Trophoblast cell (in vitro differentiated cells and primary cell): ENCODE data around the gene PCSK6.
A peak's percentile ranks its signal among the peaks of the same experiment; 100 is the strongest.

ENCODE experiments used
- DNase-seq, 2 donors: peaks; one replicate each; pipeline ENCODE4 v3.0.0-alpha.2; 2016
- H2AFZ ChIP-seq: 2 replicates; pipeline ENCODE4 v1.6.1; 2013; ENCODE audit warnings: low read length, moderate library complexity, mild to moderate bottlenecking; ENCODE audit not compliant: insufficient read depth, poor library complexity
- H2AK5ac ChIP-seq: 2 replicates; pipeline ENCODE4 v1.6.1; 2013; ENCODE audit warnings: mild to moderate bottlenecking, low read length
- H2BK120ac ChIP-seq: 2 replicates; pipeline ENCODE4 v1.6.1; 2013; ENCODE audit warnings: low read length, mild to moderate bottlenecking, moderate library complexity; ENCODE audit not compliant: insufficient read depth, poor library complexity
- H2BK12ac ChIP-seq: 2 replicates; pipeline ENCODE4 v1.6.1; 2013; ENCODE audit warnings: mild to moderate bottlenecking, low read length, moderate library complexity
- H2BK5ac ChIP-seq: 2 replicates; pipeline ENCODE4 v1.6.1; 2013; ENCODE audit warnings: low read length, low read depth, moderate library complexity, mild to moderate bottlenecking; ENCODE audit not compliant: poor library complexity
- H3K14ac ChIP-seq: 2 replicates; pipeline ENCODE4 v1.6.1; 2013; ENCODE audit warnings: mild to moderate bottlenecking, low read length
- H3K18ac ChIP-seq: 2 replicates; pipeline ENCODE4 v1.6.1; 2013; ENCODE audit warnings: mild to moderate bottlenecking, low read length
- H3K23ac ChIP-seq: 2 replicates; pipeline ENCODE4 v1.6.1; 2013; ENCODE audit warnings: low read length
- H3K27ac ChIP-seq: 2 replicates; pipeline ENCODE4 v1.5.1; 2013; ENCODE audit warnings: low read depth, mild to moderate bottlenecking, inconsistent platforms, low read length, moderate library complexity
- H3K27me3 ChIP-seq: 2 replicates; pipeline ENCODE4 v1.6.1; 2013; ENCODE audit warnings: inconsistent platforms, mild to moderate bottlenecking, low read length, moderate library complexity; ENCODE audit not compliant: insufficient read depth
- H3K36me3 ChIP-seq, 2 experiments: 1 replicate in 1 of 2; 2 replicates in 1 of 2; pipeline ENCODE4 v1.6.1; 2013; ENCODE audit warnings: low read length in 2 of 2, mild to moderate bottlenecking in 2 of 2, moderate library complexity in 1 of 2; ENCODE audit not compliant: insufficient read depth in 2 of 2, control insufficient read depth in 1 of 2
- H3K4ac ChIP-seq: 2 replicates; pipeline ENCODE4 v1.6.1; 2013; ENCODE audit warnings: low read depth, mild to moderate bottlenecking, low read length, moderate library complexity
- H3K4me1 ChIP-seq, 2 experiments: 1 replicate in 1 of 2; 2 replicates in 1 of 2; pipeline ENCODE4 v1.6.1; 2013; ENCODE audit warnings: low read length in 2 of 2, mild to moderate bottlenecking in 2 of 2, moderate library complexity in 1 of 2; ENCODE audit not compliant: insufficient read depth in 2 of 2, control insufficient read depth in 1 of 2
- H3K4me2 ChIP-seq: 2 replicates; pipeline ENCODE4 v1.6.1; 2013; ENCODE audit warnings: inconsistent platforms, mild to moderate bottlenecking, low read length, moderate library complexity
- H3K4me3 ChIP-seq: 2 replicates; pipeline ENCODE4 v1.5.1; 2013; ENCODE audit warnings: mild to moderate bottlenecking, low read depth, low read length, inconsistent platforms
- H3K79me1 ChIP-seq: one replicate; pipeline ENCODE4 v1.6.1; 2013; ENCODE audit warnings: low read length
- H3K79me2 ChIP-seq: 2 replicates; pipeline ENCODE4 v1.6.1; 2013; ENCODE audit warnings: low read length, mild to moderate bottlenecking; ENCODE audit not compliant: control insufficient read depth, insufficient read depth, poor library complexity
- H3K9ac ChIP-seq: 2 replicates; pipeline ENCODE4 v1.6.1; 2013; ENCODE audit warnings: mild to moderate bottlenecking, low read length
- H3K9me3 ChIP-seq: 2 replicates; pipeline ENCODE4 v1.6.1; 2013; ENCODE audit warnings: low read depth, mild to moderate bottlenecking, control low read depth, inconsistent platforms, low read length; ENCODE audit not compliant: insufficient read depth
- H4K12ac ChIP-seq: 2 replicates; pipeline ENCODE4 v1.6.1; 2013; ENCODE audit warnings: low read depth, mild to moderate bottlenecking, low read length, moderate library complexity
- H4K8ac ChIP-seq: 2 replicates; pipeline ENCODE4 v1.6.1; 2013; ENCODE audit warnings: low read depth, mild to moderate bottlenecking, low read length, moderate library complexity
- H4K91ac ChIP-seq: one replicate; pipeline ENCODE4 v1.6.1; 2013; ENCODE audit warnings: low read depth, mild to moderate bottlenecking, low read length, moderate library complexity
- WGBS: extraction: QIAGEN DNeasy Blood & Tissue Kit; methylation state at CpG from one replicate; pipeline ENCODE4 v1.1.7; 2013; ENCODE audit warnings: missing lambda C conversion rate; ENCODE audit not compliant: insufficient read length, insufficient coverage; ENCODE audit errors: extremely low coverage; 5-methylcytosine and 5-hydroxymethylcytosine counted together

Gene PCSK6

GRCh38 chr15:101307048-101307896 lies 182.2 kb downstream of the PCSK6 start:
- Histone ChIP-seq H3K36me3 (no peaks in the 10 kb centered on the region), H2BK12ac (no peak overlapping the region), H3K4me2 (no peak overlapping the region), H3K23ac (no peak overlapping the region), H3K14ac (no peak overlapping the region), H2AK5ac (no peak overlapping the region), H3K4ac (no peak overlapping the region), H3K9me3 (no peaks in the 10 kb centered on the region), H3K27ac (no peak overlapping the region), H2BK5ac (no peak overlapping the region), H4K8ac (no peak overlapping the region), H3K79me1 (no peaks in the 10 kb centered on the region), H3K27me3 (no peaks in the 10 kb centered on the region), H4K12ac (no peak overlapping the region), H3K18ac (no peak overlapping the region), H4K91ac (no peak overlapping the region), H3K9ac (no peak overlapping the region), H3K4me3 (no peak overlapping the region), H3K4me1 (peaks cover 0 to 4% of the 10 kb centered on the region in 2 experiments), H2BK120ac (no peak overlapping the region), H2AFZ (no peak overlapping the region), H3K79me2 (no peaks in the 10 kb centered on the region)
- DNase-seq: no peak
- WGBS: no CpG with 5 or more reads among the region's 24 CpGs

GRCh38 chr15:101306341-101307047 lies 183.0 kb downstream of the PCSK6 start:
- Histone ChIP-seq H3K4me1 (peaks cover 0 to 4% of the 10 kb centered on the region in 2 experiments), H3K27me3 (no peaks in the 10 kb centered on the region), H2AK5ac (no peak overlapping the region), H3K36me3 (no peaks in the 10 kb centered on the region), H4K8ac (no peak overlapping the region), H3K4me3 (no peak overlapping the region), H3K9me3 (no peaks in the 10 kb centered on the region), H3K4me2 (no peak overlapping the region), H3K79me1 (no peaks in the 10 kb centered on the region), H4K12ac (no peak overlapping the region), H2BK12ac (no peak overlapping the region), H3K27ac (no peak overlapping the region), H2BK120ac (no peak overlapping the region), H3K4ac (no peak overlapping the region), H3K18ac (no peak overlapping the region), H3K79me2 (no peaks in the 10 kb centered on the region), H3K9ac (no peak overlapping the region), H3K14ac (no peak overlapping the region), H2BK5ac (no peak overlapping the region), H4K91ac (no peak overlapping the region), H2AFZ (no peak overlapping the region), H3K23ac (no peak overlapping the region)
- no peak for DNase-seq
- no CpG with 5 or more reads among the region's 10 CpGs for WGBS

GRCh38 chr15:101305820-101306255 lies 183.7 kb downstream of the PCSK6 start:
- Histone ChIP-seq H2BK12ac (no peak overlapping the region), H2BK5ac (no peak overlapping the region), H2BK120ac (no peak overlapping the region), H3K4me2 (no peak overlapping the region), H3K4me3 (peak overlapping the region; percentile 8), H3K23ac (no peak overlapping the region), H3K79me1 (no peaks in the 10 kb centered on the region), H2AFZ (no peak overlapping the region), H3K27me3 (no peaks in the 10 kb centered on the region), H4K91ac (no peak overlapping the region), H3K27ac (no peak overlapping the region), H3K9ac (no peak overlapping the region), H3K4ac (no peak overlapping the region), H4K8ac (no peak overlapping the region), H3K9me3 (no peaks in the 10 kb centered on the region), H3K79me2 (no peaks in the 10 kb centered on the region), H3K14ac (no peak overlapping the region), H4K12ac (no peak overlapping the region), H2AK5ac (no peak overlapping the region), H3K18ac (no peak overlapping the region), H3K36me3 (no peaks in the 10 kb centered on the region), H3K4me1 (peaks cover 0 to 4% of the 10 kb centered on the region in 2 experiments)
- WGBS: no CpG with 5 or more reads among the region's 8 CpGs
- no peak for DNase-seq

GRCh38 chr15:101303408-101303807 lies 186.1 kb downstream of the PCSK6 start:
- H3K36me3 ChIP-seq: no peaks in the 10 kb centered on the region
- no peak overlapping the region for H3K4me2 ChIP-seq
- no peak overlapping the region for H3K9ac ChIP-seq
- H4K91ac ChIP-seq: no peak overlapping the region
- H2BK12ac ChIP-seq: no peak overlapping the region
- no peaks in the 10 kb centered on the region for H3K9me3 ChIP-seq
- no CpG with 5 or more reads among the region's 4 CpGs for WGBS
- H4K12ac ChIP-seq: no peak overlapping the region
- H3K23ac ChIP-seq: no peak overlapping the region
- H3K79me2 ChIP-seq: no peaks in the 10 kb centered on the region
- no peak overlapping the region for H3K18ac ChIP-seq
- no peak for DNase-seq
- H2AFZ ChIP-seq: no peak overlapping the region
- no peak overlapping the region for H2BK120ac ChIP-seq
- no peak overlapping the region for H3K14ac ChIP-seq
- H3K79me1 ChIP-seq: no peaks in the 10 kb centered on the region
- no peak overlapping the region for H3K4ac ChIP-seq
- no peak overlapping the region for H2BK5ac ChIP-seq
- no peak overlapping the region for H2AK5ac ChIP-seq
- no peak overlapping the region for H3K27ac ChIP-seq
- no peak overlapping the region for H4K8ac ChIP-seq
- H3K4me1 ChIP-seq: peaks cover 0 to 2% of the 10 kb centered on the region in 2 experiments
- H3K4me3 ChIP-seq: no peak overlapping the region
- no peaks in the 10 kb centered on the region for H3K27me3 ChIP-seq
